Gastroesophageal sphincter (tissue), 4 donors: ENCODE results near the gene LEMD1. TPM values are rescaled to one million over a fixed set of nuclear protein-coding genes. Genes with fewer than 3 reads are reported as not detected.

Experiments
- ATAC-seq: fragments of 150-250 bp; one replicate; pipeline ENCODE4 v1.9.1; 2016; ENCODE audit warnings: mild to moderate bottlenecking, moderate library complexity
- H3K27ac ChIP-seq, 4 donors: fragments of 200-600 bp; sonication (generic) in 3 of 4; 1 replicate in 3 of 4; 2 replicates in 1 of 4; pipeline ENCODE4 v1.5.1; 2016 to 2019
- H3K27me3 ChIP-seq: fragments of 200-600 bp; sonication (generic); one replicate; pipeline ENCODE4 v1.5.1; 2019
- H3K36me3 ChIP-seq, 2 donors: fragments of 200-600 bp; sonication (generic); one replicate each; pipeline ENCODE4 v1.5.1; 2019; ENCODE audit warnings: control low read depth in 1 of 2
- H3K4me1 ChIP-seq, 3 donors: fragments of 200-600 bp; sonication (generic); 1 replicate in 2 of 3; 2 replicates in 1 of 3; pipeline ENCODE4 v1.5.1; 2016 to 2019; ENCODE audit warnings: control low read depth in 2 of 3
- H3K4me3 ChIP-seq, 2 donors: fragments of 200-600 bp; sonication (generic); one replicate each; pipeline ENCODE4 v1.5.1; 2019; ENCODE audit warnings: mild to moderate bottlenecking in 1 of 2, moderate library complexity in 1 of 2
- H3K9me3 ChIP-seq, 3 donors: fragments of 200-600 bp; sonication (generic); one replicate each; pipeline ENCODE4 v1.5.1; 2017 to 2019; ENCODE audit warnings: control low read depth in 2 of 3
- CTCF ChIP-seq, 4 experiments: fragments of 200-600 bp in 2 of 4; fragments of 450-650 bp in 2 of 4; sonication (generic) in 1 of 4; IDR thresholded peaks; one replicate each; pipeline ENCODE4 v1.5.1; 2017 to 2019; ENCODE audit warnings: antibody characterized with exemption in 4 of 4, mild to moderate bottlenecking in 2 of 4, moderate library complexity in 2 of 4
- EP300 ChIP-seq: sonication (generic); formaldehyde crosslinking; IDR thresholded peaks from one replicate; pipeline ENCODE4 v1.6.1; 2017; ENCODE audit warnings: antibody characterized with exemption, mild to moderate bottlenecking
- POLR2A ChIP-seq, 2 donors: fragments of 450-650 bp; IDR thresholded peaks; one replicate each; pipeline ENCODE4 v1.6.1; 2017; ENCODE audit warnings: antibody characterized with exemption in 2 of 2, mild to moderate bottlenecking in 2 of 2, moderate library complexity in 1 of 2
- POLR2AphosphoS5 ChIP-seq: sonication (generic); formaldehyde crosslinking; IDR thresholded peaks from one replicate; pipeline ENCODE4 v1.6.1; 2017; ENCODE audit warnings: antibody characterized with exemption
- WGBS, 2 donors: methylation state at CpG; one replicate each; pipeline ENCODE4 v1.1.5; 2018; ENCODE audit warnings: low coverage in 1 of 2; 5-methylcytosine and 5-hydroxymethylcytosine counted together
- total RNA-seq, 4 donors: library from RNA; depleted of rRNA; stranded (reverse); fragments of >200 nt; gene quantifications; one replicate each; pipeline ENCODE4 v1.1.0, GENCODE V29; 2016

LEMD1 gene
- total RNA-seq, 4 donors from 2014 or later: not detected

DNA sequence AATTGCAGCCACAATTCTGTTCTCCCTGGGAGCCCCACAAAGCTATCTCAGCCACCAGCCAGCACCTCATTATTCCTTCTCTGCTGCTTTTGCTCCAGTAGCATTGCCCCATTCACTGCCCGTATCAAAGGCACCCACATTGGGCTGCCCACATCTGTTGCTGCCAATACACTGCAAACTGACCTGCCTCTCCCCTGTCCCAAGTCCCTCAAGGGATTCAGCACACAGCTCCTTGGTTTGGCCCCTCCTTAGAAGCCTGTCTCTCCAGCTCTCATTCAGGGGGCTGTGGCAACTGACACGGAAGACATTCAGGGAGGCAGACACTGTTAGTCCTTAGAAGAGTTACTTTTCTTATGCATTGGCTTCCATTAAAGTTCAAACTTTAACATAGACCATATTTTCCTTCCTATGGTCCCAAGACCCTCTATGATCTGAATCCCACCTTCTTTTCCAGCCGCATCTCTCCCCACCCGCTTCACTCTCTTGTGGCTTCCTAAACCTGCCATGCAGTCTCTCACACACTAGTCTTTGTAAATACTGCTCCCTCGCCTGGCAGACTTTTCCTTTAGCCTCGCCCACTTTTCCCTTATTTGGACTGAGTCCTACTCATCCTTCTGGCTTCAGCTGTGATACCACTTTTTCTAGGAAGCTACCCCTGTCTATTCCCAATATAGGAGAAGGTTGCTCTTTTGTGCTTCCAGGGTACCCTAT lies 45.9 kb downstream of the LEMD1 start:
- Histone ChIP-seq H3K4me3 (no peak overlapping the region), H3K27me3 (peaks cover 53% of the 10 kb centered on the region), H3K9me3 (no peaks in the 10 kb centered on the region), H3K36me3 (no peaks in the 10 kb centered on the region), H3K4me1 (peaks cover 0 to 8% (median 0%) of the 10 kb centered on the region in 3 donors), H3K27ac (no peak overlapping the region)
- peak; percentile 43 for ATAC-seq
- 2 to 27% methylated on average over 4 to 6 of the region's 6 CpGs for WGBS, 2 donors
- TF ChIP-seq EP300 (no peak), POLR2AphosphoS5 (no peak), CTCF (IDR thresholded peaks at IDR 0.05) (no peak), POLR2A (IDR thresholded peaks at IDR 0.05) (no peak)

- Histone ChIP-seq H3K27ac (no peak overlapping the region), H3K27me3 (peaks cover 46% of the 10 kb centered on the region), H3K36me3 (no peaks in the 10 kb centered on the region), H3K4me1 (peaks cover 0 to 16% (median 0%) of the 10 kb centered on the region in 3 donors), H3K4me3 (no peak overlapping the region), H3K9me3 (no peaks in the 10 kb centered on the region)
- WGBS, 2 donors: 30 to 31% methylated on average over 8 to 10 of the region's 10 CpGs
- ATAC-seq: no peak
- no peak for TF ChIP-seq CTCF (IDR thresholded peaks at IDR 0.05)
- no peak for TF ChIP-seq EP300
- TF ChIP-seq POLR2AphosphoS5: no peak
- TF ChIP-seq POLR2A (IDR thresholded peaks at IDR 0.05): no peak
Measured at GRCh38 chr1:205374210-205375078, 47.4 kb downstream of the LEMD1 start.

GRCh38 chr1:205373798-205374175 lies 48.1 kb downstream of the LEMD1 start:
- Histone ChIP-seq H3K36me3 (no peaks in the 10 kb centered on the region), H3K4me3 (no peak overlapping the region), H3K9me3 (no peaks in the 10 kb centered on the region), H3K27ac (no peak overlapping the region), H3K27me3 (peaks cover 46% of the 10 kb centered on the region), H3K4me1 (peaks cover 0 to 16% (median 0%) of the 10 kb centered on the region in 3 donors)
- WGBS, 2 donors: 75 to 80% methylated on average over 1 to 2 of the region's 2 CpGs
- no peak for TF ChIP-seq EP300
- no peak for TF ChIP-seq CTCF (IDR thresholded peaks at IDR 0.05)
- ATAC-seq: no peak

DNA sequence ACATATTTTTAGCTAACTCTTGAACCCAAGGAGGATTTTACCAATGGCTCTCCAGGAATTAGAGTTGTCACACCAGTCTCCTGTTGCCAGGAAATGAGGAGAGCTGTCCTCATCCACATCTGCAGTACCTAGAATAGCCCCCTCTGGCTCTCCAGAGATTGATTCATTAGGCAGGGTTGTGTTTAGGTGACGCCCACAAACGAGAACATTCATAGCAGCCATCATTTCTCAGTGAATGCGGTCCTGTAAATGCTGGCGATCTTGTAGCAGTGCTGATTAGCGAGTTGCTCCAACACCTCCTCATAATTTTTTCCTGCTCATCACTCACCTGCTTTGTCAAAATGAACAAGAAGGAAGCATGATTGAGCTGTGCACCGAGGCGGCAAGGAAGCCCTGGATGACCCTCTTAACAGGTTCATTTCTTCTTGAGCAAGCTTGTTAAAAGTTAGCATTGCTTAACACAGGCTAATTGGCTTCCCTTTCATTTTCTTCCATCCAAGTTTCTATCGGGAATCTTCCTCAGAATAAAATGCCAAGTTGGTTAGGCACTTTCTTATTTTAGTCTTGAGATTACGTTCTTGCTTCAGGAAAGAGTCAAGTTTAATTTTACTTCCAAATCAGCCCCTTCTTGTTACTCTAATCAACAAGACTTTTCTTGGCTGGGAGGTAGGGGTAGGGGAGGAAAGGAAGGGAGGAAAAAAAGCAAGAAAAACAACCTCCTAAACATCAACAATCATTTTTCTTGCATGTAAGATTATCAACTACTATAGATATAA lies 48.6 kb downstream of the LEMD1 start:
- TF ChIP-seq CTCF (IDR thresholded peaks at IDR 0.05) (no peak), POLR2A (IDR thresholded peaks at IDR 0.05) (no peak), POLR2AphosphoS5 (no peak), EP300 (no peak)
- H3K4me3 ChIP-seq: no peak overlapping the region
- no peak for ATAC-seq
- 11 to 26% methylated on average over 5 to 8 of the region's 9 CpGs for WGBS, 2 donors
- H3K27me3 ChIP-seq: peaks cover 46% of the 10 kb centered on the region
- no peak overlapping the region for H3K27ac ChIP-seq
- H3K9me3 ChIP-seq: no peaks in the 10 kb centered on the region
- no peaks in the 10 kb centered on the region for H3K36me3 ChIP-seq
- H3K4me1 ChIP-seq: peaks cover 0 to 16% (median 0%) of the 10 kb centered on the region in 3 donors
